ENCODE data around the gene H6PD. TPM values are rescaled to one million over a fixed set of nuclear protein-coding genes. Genes with fewer than 3 reads are reported as not detected.

Gene H6PD
- polyA plus RNA-seq, 4 donors: 35.6 to 57.0 (median 39.9) TPM

GRCh38 chr1:9313576-9313975 lies 79.0 kb downstream of the H6PD start:
- DNase-seq (ENCODE audit: low read depth in 4 of 4, low spot score in 3 of 4): no peak

- DNase-seq (ENCODE audit: low read depth in 4 of 4, low spot score in 3 of 4): no peak
Observed at GRCh38 chr1:9314111-9314510, 79.5 kb downstream of the H6PD start.

GRCh38 chr1:9314711-9315379 lies 80.3 kb downstream of the H6PD start:
- no peak for DNase-seq (ENCODE audit: low read depth in 4 of 4, low spot score in 3 of 4)

- no peak for DNase-seq (ENCODE audit: low read depth in 4 of 4, low spot score in 3 of 4)
Observed at GRCh38 chr1:9315411-9316079, 81.0 kb downstream of the H6PD start.

GRCh38 chr1:9316080-9316444 lies 81.5 kb downstream of the H6PD start:
- DNase-seq (ENCODE audit: low read depth in 4 of 4, low spot score in 3 of 4): no peak

- no peak for DNase-seq (ENCODE audit: low read depth in 4 of 4, low spot score in 3 of 4)
Observed at GRCh38 chr1:9316512-9316911, 81.9 kb downstream of the H6PD start.

GRCh38 chr1:9317072-9317471 lies 82.5 kb downstream of the H6PD start:
- DNase-seq (ENCODE audit: low read depth in 4 of 4, low spot score in 3 of 4): no peak

GRCh38 chr1:9317591-9318417 lies 83.2 kb downstream of the H6PD start:
- DNase-seq (ENCODE audit: low read depth in 4 of 4, low spot score in 3 of 4): no peak

GRCh38 chr1:9319208-9319788 lies 84.7 kb downstream of the H6PD start:
- no peak for DNase-seq (ENCODE audit: low read depth in 4 of 4, low spot score in 3 of 4)

- no peak for DNase-seq (ENCODE audit: low read depth in 4 of 4, low spot score in 3 of 4)
Observed at GRCh38 chr1:9319789-9320519, 85.4 kb downstream of the H6PD start.

Other genes starting within 250 kb of the H6PD start
- gene SLC2A7, start 208.4 kb upstream of the H6PD start, polyA plus RNA-seq (ENCODE audit: insufficient read length in 4 of 4): not detected
- 1 to 10 TPM in 1 of 4 donors, under 1 TPM in 3; 0.39 to 1.3 (median 0.64) TPM for gene SLC2A5, start 165.1 kb upstream of the H6PD start, polyA plus RNA-seq (ENCODE audit: insufficient read length in 4 of 4)
- gene GPR157, start 105.7 kb upstream of the H6PD start, polyA plus RNA-seq (ENCODE audit: insufficient read length in 4 of 4): 1 to 10 TPM in 3 of 4 donors, under 1 TPM in 1; 0.81 to 2.4 (median 1.7) TPM
- gene SPSB1, start 58.1 kb downstream of the H6PD start, polyA plus RNA-seq (ENCODE audit: insufficient read length in 4 of 4): 10 to 100 TPM; 11.3 to 19.9 (median 12.1) TPM

Measured in left renal pelvis (tissue), 4 donors.